H1 (cell line): ENCODE results near the gene TNC. TPM values are rescaled to one million over a fixed set of nuclear protein-coding genes. Genes with fewer than 3 reads are reported as not detected.

ENCODE experiments used
- CTCF ChIA-PET: fragments of 300-600 bp; sonication (Branson Sonifier 250); formaldehyde crosslinking; loops from one replicate; lab custom pipeline; 2021; ENCODE audit not compliant: partially characterized antibody; lab: Charles Lee
- POLR2A ChIA-PET: fragments of 300-600 bp; sonication (Branson Sonifier 250); formaldehyde crosslinking; loops from one replicate; lab custom pipeline; 2021; ENCODE audit warnings: inconsistent platforms; ENCODE audit not compliant: partially characterized antibody; lab: Charles Lee
- DNase-seq, 2 experiments: peaks; one replicate each; pipeline versions ENCODE4 v3.0.0 to v3.0.0-alpha.2; 2010 to 2022; ENCODE audit warnings: low spot score in 2 of 2, low read depth in 1 of 2, mixed read lengths in 1 of 2
- FAIRE-seq: peaks from 2 replicates; lab custom pipeline; 2011; peaks lifted over from hg19 to GRCh38; lab: Jason Lieb, UNC
- H2AFZ ChIP-seq: 2 replicates; pipeline ENCODE4 v1.8.1; 2012; ENCODE audit warnings: low read length, inconsistent platforms
- H2AK5ac ChIP-seq: 2 replicates; pipeline ENCODE4 v1.6.1; 2013; ENCODE audit warnings: low read depth, low read length
- H2BK120ac ChIP-seq: replicated peaks from 2 replicates; pipeline ENCODE3; 2013; ENCODE audit warnings: low read depth, low read length, inconsistent platforms
- H2BK12ac ChIP-seq: 2 replicates; pipeline ENCODE4 v1.6.1; 2013; ENCODE audit warnings: low read depth, low read length
- H2BK15ac ChIP-seq: 2 replicates; pipeline ENCODE4 v1.6.1; 2013; ENCODE audit warnings: low read length
- H2BK20ac ChIP-seq: 2 replicates; pipeline ENCODE4 v1.6.1; 2013; ENCODE audit warnings: low read length
- H2BK5ac ChIP-seq: 2 replicates; pipeline ENCODE4 v1.6.1; 2013; ENCODE audit warnings: low read depth, low read length
- H3K14ac ChIP-seq: 2 replicates; pipeline ENCODE4 v1.6.1; 2013; ENCODE audit warnings: inconsistent platforms; ENCODE audit not compliant: insufficient read length
- H3K18ac ChIP-seq: 2 replicates; pipeline ENCODE4 v1.6.1; 2013; ENCODE audit warnings: low read length; ENCODE audit errors: extremely low read depth
- H3K23ac ChIP-seq: 2 replicates; pipeline ENCODE4 v1.6.1; 2013; ENCODE audit warnings: inconsistent platforms; ENCODE audit not compliant: insufficient read length
- H3K23me2 ChIP-seq: 2 replicates; pipeline ENCODE4 v1.6.1; 2013; ENCODE audit warnings: low read depth, low read length
- H3K27ac ChIP-seq: 2 replicates; pipeline ENCODE4 v1.6.1; 2011; ENCODE audit warnings: low read depth, low read length, inconsistent platforms
- H3K27me3 ChIP-seq, 4 experiments: replicated peaks in 1 of 4; 1 replicate in 1 of 4; 2 replicates in 3 of 4; pipeline versions ENCODE4 v1.6.1 to v1.8.1; 2011 to 2013; ENCODE audit warnings: low read length in 3 of 4, mild to moderate bottlenecking in 3 of 4, inconsistent platforms in 2 of 4, mixed read lengths in 2 of 4, moderate library complexity in 1 of 4; ENCODE audit not compliant: control insufficient read depth in 3 of 4, insufficient read depth in 3 of 4; ENCODE audit errors: extremely low read depth in 1 of 4
- H3K36me3 ChIP-seq, 4 experiments: 2 replicates each; pipeline versions ENCODE4 v1.6.1 to v1.8.1; 2011 to 2013; ENCODE audit warnings: mild to moderate bottlenecking in 4 of 4, low read length in 3 of 4, moderate library complexity in 2 of 4, control low read depth in 1 of 4, inconsistent platforms in 1 of 4; ENCODE audit not compliant: insufficient read depth in 4 of 4, control insufficient read depth in 2 of 4
- H3K4ac ChIP-seq: replicated peaks from 2 replicates; pipeline ENCODE3; 2013; ENCODE audit warnings: low read length, low read depth, mixed read lengths, inconsistent platforms; ENCODE audit not compliant: insufficient read length
- H3K4me1 ChIP-seq, 4 experiments: replicated peaks in 1 of 4; 1 replicate in 1 of 4; 2 replicates in 3 of 4; pipeline versions ENCODE4 v1.6.1 to v1.8.1; 2011 to 2013; ENCODE audit warnings: low read length in 3 of 4, inconsistent platforms in 2 of 4, mixed read lengths in 1 of 4; ENCODE audit not compliant: insufficient read depth in 4 of 4, control insufficient read depth in 3 of 4
- H3K4me2 ChIP-seq, 2 experiments: 2 replicates each; pipeline versions ENCODE4 v1.6.1 to v1.8.1; 2011 to 2013; ENCODE audit warnings: low read depth in 2 of 2, low read length in 2 of 2, control low read depth in 1 of 2, inconsistent platforms in 1 of 2, mild to moderate bottlenecking in 1 of 2; ENCODE audit not compliant: insufficient read depth in 1 of 2
- H3K4me3 ChIP-seq, 4 experiments: fragments of 200-600, 300-600 bp in 1 of 4; sonication (generic), shearing (Covaris generic), sonication (Bioruptor Twin) in 1 of 4; 2 replicates each; pipeline versions ENCODE4 v1.5.1 to v1.8.1; 2011 to 2016; ENCODE audit warnings: low read length in 4 of 4, low read depth in 3 of 4, control low read depth in 2 of 4, inconsistent platforms in 2 of 4, mild to moderate bottlenecking in 2 of 4, mixed read lengths in 1 of 4, moderate library complexity in 1 of 4; ENCODE audit not compliant: insufficient read depth in 2 of 4; ENCODE audit errors: extremely low read depth in 1 of 4
- H3K56ac ChIP-seq: replicated peaks from 2 replicates; pipeline ENCODE3; 2013; ENCODE audit warnings: low read depth, mild to moderate bottlenecking, mixed read lengths, low read length, inconsistent platforms; ENCODE audit not compliant: insufficient read length
- H3K79me1 ChIP-seq: 2 replicates; pipeline ENCODE4 v1.6.1; 2013; ENCODE audit warnings: low read depth, low read length, control low read depth
- H3K79me2 ChIP-seq, 2 experiments: 2 replicates each; pipeline versions ENCODE4 v1.6.1 to v1.8.1; 2012 to 2013; ENCODE audit warnings: low read length in 2 of 2, mild to moderate bottlenecking in 2 of 2, inconsistent platforms in 1 of 2; ENCODE audit not compliant: insufficient read depth in 2 of 2, control insufficient read depth in 1 of 2
- H3K9ac ChIP-seq, 4 experiments: replicated peaks in 1 of 4; 1 replicate in 1 of 4; 2 replicates in 3 of 4; pipeline versions ENCODE4 v1.6.1 to v1.8.1; 2011 to 2013; ENCODE audit warnings: low read depth in 3 of 4, low read length in 3 of 4, control low read depth in 2 of 4, mild to moderate bottlenecking in 2 of 4, moderate library complexity in 2 of 4, inconsistent platforms in 1 of 4; ENCODE audit errors: extremely low read depth in 1 of 4
- H3K9me3 ChIP-seq, 2 experiments: 2 replicates each; pipeline versions ENCODE4 v1.6.1 to v1.8.1; 2012 to 2013; ENCODE audit warnings: mild to moderate bottlenecking in 2 of 2, moderate library complexity in 2 of 2, control low read depth in 1 of 2, inconsistent platforms in 1 of 2, low read depth in 1 of 2, low read length in 1 of 2, mixed read lengths in 1 of 2; ENCODE audit not compliant: insufficient read depth in 2 of 2
- H4K20me1 ChIP-seq, 2 experiments: replicated peaks in 1 of 2; 2 replicates each; pipeline versions ENCODE3 to v1.8.1; 2011 to 2013; ENCODE audit warnings: inconsistent platforms in 2 of 2, low read length in 2 of 2, mild to moderate bottlenecking in 1 of 2; ENCODE audit not compliant: insufficient read depth in 2 of 2, control insufficient read depth in 1 of 2
- H4K5ac ChIP-seq: 2 replicates; pipeline ENCODE4 v1.6.1; 2013; ENCODE audit warnings: low read length, low read depth, mixed read lengths, inconsistent platforms; ENCODE audit not compliant: insufficient read length
- H4K8ac ChIP-seq: 2 replicates; pipeline ENCODE4 v1.8.0; 2013; ENCODE audit warnings: mild to moderate bottlenecking, moderate library complexity, low read length, inconsistent platforms; ENCODE audit not compliant: insufficient read depth; ENCODE audit errors: extremely low read depth
- H4K91ac ChIP-seq: replicated peaks from 2 replicates; pipeline ENCODE3; 2013; ENCODE audit warnings: low read length, mixed read lengths, inconsistent platforms; ENCODE audit not compliant: insufficient read length
- CHD2 ChIP-seq: IDR thresholded peaks from 2 replicates; pipeline ENCODE4 v1.6.1; 2012; ENCODE audit warnings: low read length, improper control_type of control experiment
- GTF2F1 ChIP-seq: IDR thresholded peaks from 2 replicates; pipeline ENCODE4 v1.6.1; 2012; ENCODE audit warnings: low read depth, low read length, improper control_type of control experiment, borderline replicate concordance
- KDM5A ChIP-seq: fragments of 200-600 bp; IDR thresholded peaks from 2 replicates; pipeline ENCODE4 v1.7.1; 2012; ENCODE audit warnings: mild to moderate bottlenecking, low read length, inconsistent platforms, mixed read lengths
- POLR2A ChIP-seq, 2 experiments: IDR thresholded peaks; 1 replicate in 1 of 2; 2 replicates in 1 of 2; pipeline ENCODE4 v1.6.1; 2011; ENCODE audit warnings: low read depth in 2 of 2, low read length in 2 of 2, mild to moderate bottlenecking in 2 of 2; ENCODE audit errors: control extremely low read depth in 1 of 2
- RAD21 ChIP-seq, 2 experiments: IDR thresholded peaks in 1 of 2; conservative IDR thresholded peaks in 1 of 2; 2 replicates each; pipeline ENCODE4 v1.6.1; 2011; ENCODE audit warnings: low read depth in 2 of 2, low read length in 2 of 2, improper control_type of control experiment in 1 of 2, inconsistent platforms in 1 of 2, mild to moderate bottlenecking in 1 of 2, moderate library complexity in 1 of 2
- RNF2 ChIP-seq: fragments of 200-900, 300-1000 bp; sonication (generic); IDR thresholded peaks from 2 replicates; pipeline ENCODE4 v1.7.1; 2016; ENCODE audit warnings: borderline replicate concordance, low read depth, mild to moderate bottlenecking, antibody characterized with exemption, low read length; ENCODE audit not compliant: poor library complexity, severe bottlenecking; ENCODE audit errors: missing control alignments
- TCF12 ChIP-seq: IDR thresholded peaks from 2 replicates; pipeline ENCODE4 v1.6.1; 2011; ENCODE audit warnings: low read depth, mild to moderate bottlenecking, low read length
- WGBS, 2 experiments: shearing (Covaris generic) in 1 of 2; methylation state at CpG; one replicate each; pipeline versions ENCODE4 v1.1.6 to v1.1.7; 2013 to 2015; ENCODE audit warnings: low lambda C conversion rate in 2 of 2, mixed read lengths in 2 of 2, inconsistent platforms in 1 of 2, low coverage in 1 of 2, missing lambda C conversion rate in 1 of 2; ENCODE audit not compliant: insufficient replicate concordance in 2 of 2, insufficient coverage in 1 of 2, insufficient read length in 1 of 2; ENCODE audit errors: extremely low coverage in 1 of 2, missing lambda C conversion rate in 1 of 2; 5-methylcytosine and 5-hydroxymethylcytosine counted together
- polyA plus RNA-seq, 7 experiments: library from polyadenylated mRNA; depleted of rRNA in 3 of 7; stranded (reverse) in 5 of 7; unstranded in 2 of 7; fragments of >200 nt in 5 of 7; fragments of 200-250 nt in 2 of 7; gene quantifications; 1 replicate in 5 of 7; 2 replicates in 1 of 7; 4 replicates in 1 of 7; pipeline versions ENCODE4 v1.2.1 to v1.2.3, GENCODE V29; 2011 to 2013; ENCODE audit warnings: missing spikeins in 2 of 7, mixed read lengths in 2 of 7
- total RNA-seq: library from RNA; stranded (reverse); fragmentation: NEBNext Ultra II Directional; extraction: Animal tissue kit (Norgen Biotek cat#: 25700); gene quantifications from 2 replicates; pipeline ENCODE4 v1.2.1, GENCODE V29; 2021
- TF ChIP-seq, protein P1 (sequence below), 3 experiments: IDR thresholded peaks; 1 replicate in 2 of 3; 2 replicates in 1 of 3; pipeline versions ENCODE4 v1.5.1 to v1.6.1; 2011; ENCODE audit warnings: low read length in 3 of 3, mild to moderate bottlenecking in 3 of 3, inconsistent platforms in 2 of 3, low read depth in 1 of 3, moderate library complexity in 1 of 3; ENCODE audit not compliant: insufficient read depth in 1 of 3; ENCODE audit errors: control extremely low read depth in 1 of 3
- TF ChIP-seq, protein P2 (sequence below): IDR thresholded peaks from 2 replicates; pipeline ENCODE4 v1.6.1; 2012; ENCODE audit warnings: inconsistent platforms

Gene TNC
- total and polyA plus RNA-seq, 2 of the 8 experiments (the other 6 are each of a cell fraction or from before 2014, with no cell fraction given), result 6.2 to 11.4 TPM

DNA sequence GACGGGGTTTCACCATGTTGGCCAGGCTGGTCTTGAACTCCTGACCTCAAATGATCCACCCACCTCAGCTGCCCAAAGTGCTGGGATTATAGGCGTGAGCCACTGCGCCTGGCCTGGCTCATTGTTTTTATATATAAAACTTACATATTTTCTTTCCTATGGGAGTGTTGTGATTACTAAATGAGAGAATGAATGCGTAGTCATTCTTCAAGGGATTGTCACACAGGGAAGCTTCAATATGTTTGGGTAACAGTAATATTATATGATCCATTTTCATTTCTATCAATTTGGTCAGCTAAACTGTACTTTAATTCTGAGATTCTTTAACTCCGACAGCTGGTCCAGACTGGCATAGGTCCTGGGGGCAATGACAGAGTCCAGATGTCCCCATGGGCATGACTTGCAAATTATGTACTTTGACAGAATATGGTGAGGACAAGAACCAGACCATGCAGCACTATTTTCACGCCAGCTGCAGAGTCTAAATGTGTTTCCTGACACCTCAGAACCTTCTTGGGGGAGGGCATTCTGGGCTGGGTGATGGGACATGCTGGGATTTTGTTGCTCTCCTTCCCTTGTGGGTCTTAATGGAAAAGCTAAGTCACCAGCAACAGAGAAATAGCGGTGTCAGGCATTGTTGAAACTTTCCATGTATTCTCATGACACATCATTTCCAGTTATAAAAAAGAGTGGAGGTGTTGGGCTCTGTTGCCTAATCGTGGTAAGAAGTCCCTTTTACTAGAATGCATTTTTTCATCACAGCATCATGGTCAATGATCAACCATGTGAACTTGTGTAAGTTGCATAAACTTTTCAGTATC, 40.9 kb upstream of the TNC start:
- no peak overlapping the region for H2AK5ac ChIP-seq
- H2BK120ac ChIP-seq, result no peak overlapping the region
- H3K27me3 ChIP-seq, result no peaks in the 10 kb centered on the region
- H3K14ac ChIP-seq, result no peak overlapping the region
- FAIRE-seq, result no peak
- CTCF ChIA-PET, result interaction anchor here (0.6 kb wide), 1 partner anchor 40 kb away, joined by 3 read pairs; no protein-coding TSS in a partner anchor
- H4K91ac ChIP-seq, result no peak overlapping the region
- 87% methylated on average over 8 of the region's 8 CpGs; no CpG with 5 or more reads in 1 of the 2 experiments for WGBS, 2 experiments
- POLR2A ChIA-PET, result interaction anchor here (2.0 kb wide), 1 partner anchor 10 kb away, joined by 4 read pairs; no protein-coding TSS in a partner anchor
- no peaks in the 10 kb centered on the region for H3K4me1 ChIP-seq
- H3K27ac ChIP-seq, result no peak overlapping the region
- DNase-seq, result no peak
- no peak overlapping the region for H2BK12ac ChIP-seq
- H3K23ac ChIP-seq, result no peak overlapping the region
- no peak overlapping the region for H2BK20ac ChIP-seq
- no peaks in the 10 kb centered on the region for H3K79me1 ChIP-seq
- H4K20me1 ChIP-seq, result no peaks in the 10 kb centered on the region
- H2AFZ ChIP-seq, result no peak overlapping the region
- no peak overlapping the region for H3K4ac ChIP-seq
- no peaks in the 10 kb centered on the region for H3K36me3 ChIP-seq
- no peak overlapping the region for H2BK15ac ChIP-seq
- no peak overlapping the region for H3K4me2 ChIP-seq
- no peak overlapping the region for H3K9ac ChIP-seq
- H3K18ac ChIP-seq, result no peak overlapping the region
- no peak overlapping the region for H2BK5ac ChIP-seq
- no peak overlapping the region for H3K56ac ChIP-seq
- H3K9me3 ChIP-seq, result peaks cover 0 to 4% of the 10 kb centered on the region in 2 experiments; a peak in 1 of 4 replicates
- H3K79me2 ChIP-seq, result no peaks in the 10 kb centered on the region
- no peak overlapping the region for H3K4me3 ChIP-seq
- no peaks in the 10 kb centered on the region for H3K23me2 ChIP-seq
- no peak overlapping the region for H4K5ac ChIP-seq
- H4K8ac ChIP-seq, result no peak overlapping the region
- TF ChIP-seq, protein P1, sequence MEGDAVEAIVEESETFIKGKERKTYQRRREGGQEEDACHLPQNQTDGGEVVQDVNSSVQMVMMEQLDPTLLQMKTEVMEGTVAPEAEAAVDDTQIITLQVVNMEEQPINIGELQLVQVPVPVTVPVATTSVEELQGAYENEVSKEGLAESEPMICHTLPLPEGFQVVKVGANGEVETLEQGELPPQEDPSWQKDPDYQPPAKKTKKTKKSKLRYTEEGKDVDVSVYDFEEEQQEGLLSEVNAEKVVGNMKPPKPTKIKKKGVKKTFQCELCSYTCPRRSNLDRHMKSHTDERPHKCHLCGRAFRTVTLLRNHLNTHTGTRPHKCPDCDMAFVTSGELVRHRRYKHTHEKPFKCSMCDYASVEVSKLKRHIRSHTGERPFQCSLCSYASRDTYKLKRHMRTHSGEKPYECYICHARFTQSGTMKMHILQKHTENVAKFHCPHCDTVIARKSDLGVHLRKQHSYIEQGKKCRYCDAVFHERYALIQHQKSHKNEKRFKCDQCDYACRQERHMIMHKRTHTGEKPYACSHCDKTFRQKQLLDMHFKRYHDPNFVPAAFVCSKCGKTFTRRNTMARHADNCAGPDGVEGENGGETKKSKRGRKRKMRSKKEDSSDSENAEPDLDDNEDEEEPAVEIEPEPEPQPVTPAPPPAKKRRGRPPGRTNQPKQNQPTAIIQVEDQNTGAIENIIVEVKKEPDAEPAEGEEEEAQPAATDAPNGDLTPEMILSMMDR (IDR thresholded peaks at IDR 0.05; ENCODE audit: control extremely low read depth in 1 of 3, insufficient read depth in 1 of 3, low read depth in 1 of 3, low read length in 3 of 3), result no peak
- TF ChIP-seq RAD21 (IDR thresholded peaks at IDR 0.05 in 1 of 2, conservative IDR thresholded peaks at IDR 0.05 in 1 of 2; ENCODE audit: low read depth in 2 of 2, low read length in 2 of 2) (no peak), CHD2 (no peak), KDM5A (no peak), TCF12 (no peak), POLR2A (IDR thresholded peaks at IDR 0.05; ENCODE audit: control extremely low read depth in 1 of 2, low read depth in 2 of 2, low read length in 2 of 2) (no peak), GTF2F1 (no peak), RNF2 (no peak)
- TF ChIP-seq, protein P2, sequence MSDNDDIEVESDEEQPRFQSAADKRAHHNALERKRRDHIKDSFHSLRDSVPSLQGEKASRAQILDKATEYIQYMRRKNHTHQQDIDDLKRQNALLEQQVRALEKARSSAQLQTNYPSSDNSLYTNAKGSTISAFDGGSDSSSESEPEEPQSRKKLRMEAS, result no peak
